Left kidney (tissue), 8 donors: ENCODE measurements around the gene EAPP. TPM values are rescaled to one million over a fixed set of nuclear protein-coding genes. Genes with fewer than 3 reads are reported as not detected.
"Not testable (repeated sequence)": the region's sequence is repeated elsewhere in the genome, so short reads cannot be mapped to it uniquely, and the experiment has no call there.

Experiments
- DNase-seq: peaks from one replicate; pipeline ENCODE4 v3.0.0-alpha.2; 2013
- long read RNA-seq, 8 donors: transcript quantifications; one replicate each; lab custom pipeline, GENCODE V29; 2026
- polyA plus RNA-seq: library from polyadenylated mRNA; unstranded; fragments of 120-200 nt; gene quantifications from one replicate; pipeline ENCODE4 v1.2.1, GENCODE V29; 2013; ENCODE audit not compliant: insufficient read length

Gene EAPP
- 73.0 TPM for polyA plus RNA-seq
- long read RNA-seq, donor 1, transcript EAPP-201 (6 exons, 1,321 nt) = major isoform, 18 of 32 reads
- long read RNA-seq, donor 1, partial matches to known transcripts = 11 of 32 reads
- long read RNA-seq, donor 1, other reads (novel, unspliced or antisense) = 0 of 32 reads
- long read RNA-seq, donor 2, transcript EAPP-201 (6 exons, 1,321 nt) = major isoform, 25 of 35 reads
- long read RNA-seq, donor 2, partial matches to known transcripts = 5 of 35 reads
- long read RNA-seq, donor 2, other reads (novel, unspliced or antisense) = 0 of 35 reads
- long read RNA-seq, donor 3, transcript EAPP-201 (6 exons, 1,321 nt) = major isoform, 14 of 15 reads
- long read RNA-seq, donor 3, partial matches to known transcripts = 0 of 15 reads
- long read RNA-seq, donor 3, other reads (novel, unspliced or antisense) = 0 of 15 reads
- long read RNA-seq, donor 4, partial matches to known transcripts = 0 of 6 reads
- long read RNA-seq, donor 4, other reads (novel, unspliced or antisense) = 0 of 6 reads
- long read RNA-seq, donor 5, transcript EAPP-201 (6 exons, 1,321 nt) = major isoform, 36 of 40 reads
- long read RNA-seq, donor 5, partial matches to known transcripts = 0 of 40 reads
- long read RNA-seq, donor 5, other reads (novel, unspliced or antisense) = 0 of 40 reads
- long read RNA-seq, donor 6, transcript EAPP-201 (6 exons, 1,321 nt) = major isoform, 14 of 28 reads
- long read RNA-seq, donor 6, partial matches to known transcripts = 11 of 28 reads
- long read RNA-seq, donor 6, other reads (novel, unspliced or antisense) = 0 of 28 reads
- long read RNA-seq, donor 7, transcript EAPP-203 (2 exons, 562 nt) = minor isoform, 7 of 69 reads
- long read RNA-seq, donor 7, transcript EAPP-201 (6 exons, 1,321 nt) = major isoform, 42 of 69 reads
- long read RNA-seq, donor 7, partial matches to known transcripts = 18 of 69 reads
- long read RNA-seq, donor 7, other reads (novel, unspliced or antisense) = 0 of 69 reads
- long read RNA-seq, donor 8, transcript EAPP-201 (6 exons, 1,321 nt) = major isoform, 14 of 16 reads
- long read RNA-seq, donor 8, partial matches to known transcripts = 0 of 16 reads
- long read RNA-seq, donor 8, other reads (novel, unspliced or antisense) = 0 of 16 reads

DNA sequence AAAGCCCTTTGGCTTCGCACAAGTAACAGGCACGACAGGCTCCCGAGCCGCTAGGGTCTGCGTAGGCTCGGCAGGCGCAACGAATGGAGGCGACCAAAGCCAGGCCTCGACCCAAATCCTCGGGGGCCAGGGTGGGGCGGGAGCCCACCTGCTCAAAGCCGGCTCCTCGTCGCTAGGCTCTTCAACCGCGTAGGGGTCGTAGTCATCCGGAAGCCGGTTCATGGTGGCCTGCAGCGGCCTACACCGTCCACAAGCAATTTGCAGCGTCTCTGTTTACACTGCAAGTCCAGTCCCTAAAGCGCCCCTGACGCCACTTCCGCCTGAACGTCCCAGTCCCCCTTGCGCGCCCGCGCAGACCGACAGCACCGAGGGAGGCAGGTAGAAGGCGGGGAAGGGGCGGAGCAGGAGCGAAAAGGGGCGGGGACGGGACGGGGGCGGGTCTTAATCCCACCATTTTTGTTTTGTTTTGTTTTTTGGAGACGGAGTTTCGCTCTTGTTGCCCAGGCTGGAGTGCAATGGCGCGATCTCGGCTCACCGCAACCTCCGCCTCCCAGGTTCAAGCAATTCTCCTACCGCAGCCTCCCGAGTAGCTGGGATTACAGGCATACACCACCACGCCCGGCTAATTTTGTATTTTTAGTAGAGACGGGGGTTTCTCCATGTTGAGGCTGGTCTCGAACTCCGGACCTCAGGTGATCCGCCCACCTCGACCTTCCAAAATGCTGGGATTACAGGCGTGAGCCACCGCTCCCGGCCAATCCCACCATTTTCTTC is at the start of gene EAPP:
TSS of gene EAPP (minus strand) at position 295 of the 774 bp plus-strand sequence. CDS start at position 222, 73 bp downstream.
- DNase-seq = peak; percentile 96

DNA sequence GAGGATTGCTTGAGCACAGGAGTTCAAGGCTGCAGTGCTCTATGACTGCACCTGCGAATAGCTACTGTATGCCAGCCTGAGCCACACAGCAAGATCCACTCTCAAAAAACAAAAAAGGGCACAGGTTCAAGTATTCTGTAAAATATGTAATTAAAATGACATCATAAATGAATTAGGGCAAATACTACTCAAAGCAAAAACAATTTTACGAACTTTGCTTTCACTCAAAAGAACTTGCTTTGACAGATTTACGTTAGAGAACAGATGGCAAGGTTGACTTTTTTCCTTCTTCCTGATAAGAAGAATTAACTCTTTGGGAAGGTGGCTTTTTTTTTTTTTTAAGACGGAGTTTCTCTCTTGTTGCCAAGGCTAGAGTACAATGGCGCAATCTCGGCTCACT is 44.0 kb upstream of the EAPP start:
- no peak for DNase-seq

DNA sequence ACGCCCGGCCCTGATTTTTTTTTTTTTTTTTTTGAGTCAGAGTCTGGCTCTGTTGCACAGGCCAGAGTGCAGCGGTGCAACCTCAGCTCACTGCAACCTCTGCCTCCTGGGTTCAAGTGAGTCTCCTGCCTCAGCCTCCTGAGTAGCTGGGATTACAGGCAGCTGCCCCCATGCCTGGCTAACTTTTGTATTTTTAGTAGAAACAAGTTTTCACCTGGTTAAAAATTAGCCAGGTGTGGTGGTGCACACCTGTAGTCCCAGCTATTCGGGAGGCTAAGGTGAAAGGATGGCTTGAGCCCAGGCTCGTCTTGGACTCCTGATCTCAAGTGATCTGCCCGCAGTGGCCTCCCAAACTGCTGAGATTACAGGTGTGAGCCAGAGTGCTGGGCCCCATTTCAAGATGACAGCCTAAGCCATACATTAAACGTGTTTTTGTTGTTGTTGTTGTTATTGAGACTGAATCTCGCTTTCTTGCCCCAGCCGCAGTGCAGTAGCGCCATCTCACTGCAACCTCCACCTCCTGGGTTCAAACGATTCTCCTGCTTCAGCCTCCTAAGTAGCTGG is 42.7 kb upstream of the EAPP start:
- no peak for DNase-seq

GRCh38 chr14:34580381-34580780 is 40.9 kb upstream of the EAPP start:
- no peak for DNase-seq

DNA sequence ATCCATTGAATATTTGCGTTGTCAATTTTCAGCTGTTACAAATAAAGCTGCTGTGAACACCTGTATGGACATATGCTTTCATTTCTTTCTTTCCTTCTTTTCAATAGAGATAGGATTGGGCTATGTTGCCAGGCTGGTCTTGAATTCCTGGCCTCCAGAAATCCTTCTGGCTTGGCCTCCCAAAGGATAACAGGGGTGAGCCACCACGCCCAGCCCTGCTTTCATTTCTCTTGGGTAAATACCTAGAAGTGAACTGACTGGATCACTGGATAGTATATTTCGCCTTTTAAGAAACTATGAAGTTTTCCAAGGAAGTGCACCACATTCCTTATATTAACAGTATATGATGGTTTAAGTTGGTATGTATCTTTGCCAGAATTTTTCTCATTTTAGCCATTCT is 32.3 kb upstream of the EAPP start:
- no peak for DNase-seq

GRCh38 chr14:34569750-34570149 is 30.2 kb upstream of the EAPP start:
- DNase-seq = no peak

DNA sequence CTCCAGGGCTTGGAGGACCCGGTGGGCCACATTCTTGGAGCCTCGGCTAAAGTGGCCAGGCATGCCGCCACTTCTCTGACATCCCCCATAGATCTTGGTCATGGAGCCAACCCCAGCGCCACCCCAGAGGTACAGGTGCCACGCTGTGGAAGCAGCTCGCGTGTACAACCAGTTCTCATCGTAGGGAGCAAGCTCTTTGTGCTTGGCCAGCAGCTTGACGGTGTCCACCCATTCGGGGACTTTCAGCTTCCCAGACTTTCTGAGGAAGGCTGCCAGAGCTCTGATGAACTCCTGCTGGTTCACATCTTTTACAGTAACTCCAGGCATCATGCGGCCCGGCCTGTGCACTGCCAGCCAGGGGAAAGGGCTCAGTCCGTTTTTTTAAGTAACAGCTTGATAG is 29.3 kb upstream of the EAPP start:
- no peak for DNase-seq

DNA sequence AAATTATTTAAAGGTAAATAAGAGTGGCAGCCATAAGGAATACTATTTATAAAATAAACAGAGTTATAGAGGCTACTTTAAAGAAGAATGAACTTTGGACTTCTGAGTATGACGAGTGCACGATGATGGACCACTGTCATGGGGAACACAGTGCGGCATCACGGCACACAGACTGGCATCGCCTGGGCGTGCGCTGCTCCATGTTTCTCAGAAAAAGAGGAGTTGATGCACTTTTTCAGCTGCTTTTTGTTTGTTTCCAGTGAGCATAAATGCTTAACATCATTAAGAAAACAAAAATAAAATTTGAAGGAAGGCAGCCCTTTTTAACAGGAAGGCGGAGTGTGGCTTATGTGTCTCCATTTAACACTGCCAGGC is 23.3 kb upstream of the EAPP start:
- no peak for DNase-seq

- DNase-seq = not testable (repeated sequence)
Observed at GRCh38 chr14:34562037-34562775, 22.7 kb upstream of the EAPP start.

- not testable (repeated sequence) for DNase-seq
Observed at GRCh38 chr14:34556498-34556829, 17.0 kb upstream of the EAPP start.

GRCh38 chr14:34555583-34556497 is 16.3 kb upstream of the EAPP start:
- not testable (repeated sequence) for DNase-seq

DNA sequence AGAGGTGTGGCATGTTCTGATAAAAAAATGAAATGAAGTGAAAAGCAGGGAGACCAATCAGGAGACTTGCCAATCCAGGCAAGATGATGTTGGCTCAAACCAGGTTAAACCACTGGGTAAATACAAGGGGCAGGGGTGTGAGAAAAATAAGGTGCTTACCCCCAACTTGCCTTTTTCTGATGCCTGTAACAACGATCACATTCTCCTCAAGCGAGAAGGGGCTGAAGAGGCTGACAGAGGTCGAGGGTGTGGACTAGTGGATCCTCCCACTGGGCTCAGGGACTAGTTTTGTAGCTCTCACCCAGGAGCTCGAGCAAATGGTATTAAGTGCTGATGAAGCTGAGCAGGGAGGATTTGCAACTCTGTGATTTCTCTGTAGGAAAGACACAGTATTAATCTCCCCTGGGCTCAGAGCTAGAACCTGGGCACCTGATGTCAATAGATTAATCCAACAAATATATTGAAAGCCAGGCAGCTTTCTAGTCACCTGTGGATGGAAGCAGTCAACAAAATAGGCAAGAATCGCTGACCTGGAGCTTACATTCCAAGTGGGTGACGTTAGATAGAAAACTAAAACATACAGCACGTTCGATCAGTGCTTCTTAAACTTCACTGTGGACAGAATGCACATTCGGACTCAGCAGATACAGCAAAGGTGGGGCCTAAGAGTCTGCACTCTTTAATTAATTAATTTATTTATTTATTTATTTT is 15.2 kb upstream of the EAPP start:
- DNase-seq = no peak

GRCh38 chr14:34549276-34549966 is 9.9 kb upstream of the EAPP start:
- DNase-seq = not testable (repeated sequence)

DNA sequence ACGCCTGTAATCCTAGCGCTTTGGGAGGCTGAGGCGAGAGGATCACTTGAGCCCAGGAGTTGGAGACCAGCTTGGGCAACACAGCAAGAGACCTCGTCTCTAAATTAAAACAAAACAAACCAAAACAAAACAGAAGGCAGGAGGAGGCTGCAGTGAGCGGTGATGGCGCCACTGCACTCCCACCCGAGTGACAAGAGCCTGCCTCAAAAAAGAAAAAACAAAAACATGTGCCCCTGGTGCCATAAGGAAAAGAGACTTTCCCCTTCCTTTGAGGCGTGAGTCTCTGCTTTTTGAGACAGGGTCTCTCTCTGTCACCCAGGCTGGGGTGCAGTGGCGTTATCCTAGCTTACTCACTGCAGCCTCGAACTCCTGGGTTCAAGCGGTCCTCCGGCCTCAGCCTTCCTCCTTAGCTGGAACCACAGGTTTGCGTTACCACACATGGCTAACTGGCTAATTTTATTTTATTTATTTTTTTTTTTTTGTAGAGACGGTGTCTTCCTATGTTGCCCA is 9.0 kb upstream of the EAPP start:
- DNase-seq = no peak

DNA sequence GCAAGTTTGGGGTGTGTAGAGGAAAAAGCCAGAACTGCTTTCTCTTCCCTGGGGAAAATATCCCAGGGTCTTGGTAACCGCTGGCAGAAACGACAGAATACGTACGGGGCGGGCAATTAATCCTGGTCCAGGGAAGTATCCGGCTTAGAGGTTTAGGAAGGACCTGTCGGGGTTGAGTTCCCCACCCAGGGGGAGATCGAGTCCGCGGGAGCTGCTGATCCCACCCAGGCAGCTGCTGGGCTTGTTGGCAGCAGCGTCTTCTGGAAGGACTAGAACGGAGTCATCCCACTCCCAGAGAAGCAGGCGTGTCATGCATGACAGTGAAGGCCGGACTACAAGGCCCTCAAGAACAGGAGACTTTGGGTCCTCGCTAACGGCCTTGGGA is 7.6 kb upstream of the EAPP start:
- not testable (repeated sequence) for DNase-seq

- DNase-seq = not testable (repeated sequence)
Observed at GRCh38 chr14:34546272-34547135, 7.0 kb upstream of the EAPP start.
